Endothelial cell of umbilical vein (primary cell): Measurements from ENCODE around the gene DHX16. TPM values are rescaled to one million over a fixed set of nuclear protein-coding genes. Genes with fewer than 3 reads are reported as not detected.

ENCODE experiments used
- BruUV-seq: library from RNA; stranded (reverse); fragments of 400-500 nt; replicated peaks from 2 replicates; lab custom pipeline; 2021; lab: Mats Ljungman, UMichigan
- CTCF ChIA-PET: fragments of 300-600, 350-600 bp; sonication (Branson Sonifier 250); formaldehyde crosslinking; loops from one replicate; lab custom pipeline; 2021; ENCODE audit warnings: antibody characterized with exemption, inconsistent platforms; lab: Charles Lee
- POLR2A ChIA-PET: fragments of 300-600, 350-600 bp; sonication (Branson Sonifier 250); formaldehyde crosslinking; loops from one replicate; lab custom pipeline; 2021; ENCODE audit warnings: antibody characterized with exemption, inconsistent platforms; lab: Charles Lee
- DNase-seq: peaks from one replicate; pipeline ENCODE4 v3.0.0-alpha.2; 2011; ENCODE audit warnings: low read depth, low spot score
- FAIRE-seq: peaks from 2 replicates; lab custom pipeline; 2011; peaks lifted over from hg19 to GRCh38; lab: Jason Lieb, UNC
- H2AFZ ChIP-seq: 2 replicates; pipeline ENCODE4 v1.6.0; 2012; ENCODE audit warnings: low read depth, low read length, control low read depth, inconsistent platforms
- H3K27ac ChIP-seq: 2 replicates; pipeline ENCODE4 v1.5.1; 2011; ENCODE audit warnings: low read depth, mild to moderate bottlenecking, control low read depth, low read length, moderate library complexity; ENCODE audit not compliant: insufficient read depth
- H3K27me3 ChIP-seq, 2 experiments: 2 replicates each; pipeline versions ENCODE4 v1.6.0 to v1.6.1; 2011; ENCODE audit warnings: low read length in 2 of 2, mixed read lengths in 1 of 2; ENCODE audit not compliant: control insufficient read depth in 2 of 2, insufficient read depth in 2 of 2
- H3K36me3 ChIP-seq, 2 experiments: 2 replicates in 1 of 2; 3 replicates in 1 of 2; pipeline ENCODE4 v1.5.1; 2011; ENCODE audit warnings: low read length in 2 of 2, mild to moderate bottlenecking in 1 of 2, moderate library complexity in 1 of 2; ENCODE audit not compliant: control insufficient read depth in 2 of 2, insufficient read depth in 2 of 2; ENCODE audit errors: extremely low read depth in 1 of 2
- H3K4me1 ChIP-seq: 3 replicates; pipeline ENCODE4 v1.5.1; 2011; ENCODE audit warnings: mild to moderate bottlenecking, low read length; ENCODE audit not compliant: control insufficient read depth, insufficient read depth; ENCODE audit errors: extremely low read depth
- H3K4me2 ChIP-seq: 2 replicates; pipeline ENCODE4 v1.6.1; 2011; ENCODE audit warnings: low read length, control low read depth, mixed read lengths; ENCODE audit not compliant: insufficient read depth
- H3K4me3 ChIP-seq, 3 experiments: fragments of 200-600 bp in 1 of 3; sonication (generic), shearing (Covaris generic) in 1 of 3; replicated peaks in 1 of 3; 2 replicates each; pipeline ENCODE4 v1.5.1; 2011 to 2016; ENCODE audit warnings: control low read depth in 3 of 3, low read length in 3 of 3, mild to moderate bottlenecking in 2 of 3, inconsistent platforms in 1 of 3, low read depth in 1 of 3, moderate library complexity in 1 of 3; ENCODE audit not compliant: insufficient read depth in 1 of 3
- H3K79me2 ChIP-seq: 2 replicates; pipeline ENCODE4 v1.6.0; 2012; ENCODE audit warnings: low read length, inconsistent platforms; ENCODE audit not compliant: control insufficient read depth, insufficient read depth
- H3K9ac ChIP-seq: replicated peaks from 2 replicates; pipeline ENCODE3; 2011; ENCODE audit warnings: low read length, control low read depth; ENCODE audit not compliant: insufficient read depth; ENCODE audit errors: extremely low read depth
- H3K9me1 ChIP-seq: replicated peaks from 3 replicates; pipeline ENCODE4 v1.6.0; 2011; ENCODE audit warnings: mild to moderate bottlenecking, low read length; ENCODE audit not compliant: control insufficient read depth, insufficient read depth; ENCODE audit errors: extremely low read depth
- H3K9me3 ChIP-seq: replicated peaks from 2 replicates; pipeline ENCODE4 v1.5.1; 2012; ENCODE audit warnings: low read length, inconsistent platforms; ENCODE audit not compliant: control insufficient read depth, insufficient read depth
- H4K20me1 ChIP-seq: replicated peaks from 2 replicates; pipeline ENCODE3; 2011; ENCODE audit warnings: mild to moderate bottlenecking, low read length; ENCODE audit not compliant: control insufficient read depth, insufficient read depth; ENCODE audit errors: extremely low read depth
- CTCF ChIP-seq, 2 donors: IDR thresholded peaks; 1 replicate in 1 of 2; 2 replicates in 1 of 2; pipeline ENCODE4 v1.5.1; 2011; ENCODE audit warnings: low read length in 2 of 2, mild to moderate bottlenecking in 2 of 2, moderate library complexity in 2 of 2, control low read depth in 1 of 2, inconsistent platforms in 1 of 2, low read depth in 1 of 2; ENCODE audit not compliant: insufficient read depth in 1 of 2; ENCODE audit errors: extremely low read depth in 1 of 2
- EZH2 ChIP-seq: IDR thresholded peaks from 2 replicates; pipeline ENCODE4 v1.6.1; 2012; ENCODE audit warnings: borderline replicate concordance, low read depth, mild to moderate bottlenecking, moderate library complexity, low read length, inconsistent platforms; ENCODE audit not compliant: severe bottlenecking
- FOS ChIP-seq: IDR thresholded peaks from 2 replicates; pipeline ENCODE4 v1.6.1; 2011; ENCODE audit warnings: mild to moderate bottlenecking, low read length, moderate library complexity, borderline replicate concordance; ENCODE audit not compliant: insufficient read depth
- GATA2 ChIP-seq: IDR thresholded peaks from 2 replicates; pipeline ENCODE4 v1.7.0; 2011; ENCODE audit warnings: low read depth, mild to moderate bottlenecking, moderate library complexity, mixed read lengths, low read length; ENCODE audit not compliant: insufficient read length, insufficient read depth
- JUN ChIP-seq: IDR thresholded peaks from 2 replicates; pipeline ENCODE4 v1.6.1; 2011; ENCODE audit warnings: borderline replicate concordance, low read depth; ENCODE audit not compliant: insufficient read length, insufficient read depth
- MAX ChIP-seq: IDR thresholded peaks from 2 replicates; pipeline ENCODE4 v1.6.1; 2011; ENCODE audit not compliant: insufficient read depth, insufficient read length
- MYC ChIP-seq: IDR thresholded peaks from one replicate; pipeline ENCODE4 v1.6.1; 2011; ENCODE audit warnings: mild to moderate bottlenecking, low read depth, low read length
- POLR2A ChIP-seq: IDR thresholded peaks from 2 replicates; pipeline ENCODE4 v1.6.1; 2012; ENCODE audit warnings: low read depth, mild to moderate bottlenecking, control low read depth, low read length
- POLR2AphosphoS5 ChIP-seq: IDR thresholded peaks from 2 replicates; pipeline ENCODE4 v1.6.1; 2012; ENCODE audit warnings: low read depth, mild to moderate bottlenecking, control low read depth, low read length, moderate library complexity; ENCODE audit not compliant: insufficient read depth
- dilution Hi-C: fragments of 300-500 bp; cut with MboI; formaldehyde crosslinking; loops from one replicate; pipeline ENCODE4 v1.15.0; 2019; ENCODE audit warnings: low sequenced_read_pairs; ENCODE audit not compliant: extremely low pct_ligation_motif_present
- intact Hi-C: fragments of 100-400 bp; cut with micrococcal nuclease; formaldehyde crosslinking; loops from one replicate; pipeline ENCODE4 v1.10.0; 2022
- polyA plus RNA-seq, 4 experiments: library from polyadenylated mRNA; depleted of rRNA in 3 of 4; stranded (reverse) in 3 of 4; unstranded in 1 of 4; fragments of >200 nt; gene quantifications; 2 replicates each; pipeline versions ENCODE4 v1.2.1 to v1.2.3, GENCODE V29; 2011 to 2012; ENCODE audit warnings: missing spikeins in 1 of 4
- total RNA-seq: library from RNA; stranded (reverse); gene quantifications from 2 replicates; pipeline ENCODE4 v1.2.3, GENCODE V29; 2021

Gene DHX16
- total and polyA plus RNA-seq, 2 donors (not counting 3 experiments of a cell fraction or from before 2014, with no cell fraction given) = 38.2 to 66.5 TPM

- dilution Hi-C loops = no loop called here
- no TSS peak for BruUV-seq
- no peak overlapping the region for H3K4me3 ChIP-seq
- no peak overlapping the region for H3K9ac ChIP-seq
- H3K36me3 ChIP-seq = peaks cover 5 to 11% of the 10 kb centered on the region in 2 experiments
- no peaks in the 10 kb centered on the region for H3K9me1 ChIP-seq
- intact Hi-C loops = no loop called here
- no peak for FAIRE-seq
- no peaks in the 10 kb centered on the region for H3K27me3 ChIP-seq
- ChIA-PET CTCF (no interaction called here), POLR2A (no interaction called here)
- H3K4me2 ChIP-seq = no peak overlapping the region
- no peak for DNase-seq
- peaks cover 29% of the 10 kb centered on the region for H3K79me2 ChIP-seq
- H3K9me3 ChIP-seq = no peaks in the 10 kb centered on the region
- H3K4me1 ChIP-seq = peaks cover 6% of the 10 kb centered on the region
- no peak for TF ChIP-seq FOS
- no peak for TF ChIP-seq MAX
- no peak for TF ChIP-seq POLR2AphosphoS5
- no peak for TF ChIP-seq EZH2
- no peak for TF ChIP-seq GATA2
- TF ChIP-seq POLR2A = no peak
- no peak for TF ChIP-seq JUN
- TF ChIP-seq CTCF (IDR thresholded peaks at IDR 0.05; ENCODE audit: extremely low read depth in 1 of 2, insufficient read depth in 1 of 2, low read depth in 1 of 2, low read length in 2 of 2) = no peak
- no peak for TF ChIP-seq MYC
- no peak overlapping the region for H3K27ac ChIP-seq
- no peak overlapping the region for H2AFZ ChIP-seq
- H4K20me1 ChIP-seq = no peaks in the 10 kb centered on the region
Measured at GRCh38 chr6:30619561-30619960, 53.2 kb downstream of the DHX16 start.
